Muscle layer of colon (tissue), 2 donors: ENCODE measurements around the gene WIF1.

Experiments used
- H3K27ac ChIP-seq: one replicate; pipeline ENCODE4 v1.7.0; 2013; ENCODE audit warnings: low read depth, mild to moderate bottlenecking, low read length, moderate library complexity
- H3K27me3 ChIP-seq, 2 donors: one replicate each; pipeline ENCODE4 v1.7.0; 2013; ENCODE audit warnings: low read length in 2 of 2, mild to moderate bottlenecking in 2 of 2; ENCODE audit not compliant: insufficient read depth in 2 of 2, control insufficient read depth in 1 of 2
- H3K36me3 ChIP-seq: one replicate; pipeline ENCODE4 v1.7.0; 2013; ENCODE audit warnings: mild to moderate bottlenecking, low read length; ENCODE audit not compliant: insufficient read depth
- H3K4me1 ChIP-seq: one replicate; pipeline ENCODE4 v1.7.0; 2013; ENCODE audit warnings: mild to moderate bottlenecking, low read length; ENCODE audit not compliant: insufficient read depth
- H3K4me3 ChIP-seq, 2 donors: one replicate each; pipeline ENCODE4 v1.7.0; 2013; ENCODE audit warnings: low read length in 2 of 2, low read depth in 1 of 2, mild to moderate bottlenecking in 1 of 2, moderate library complexity in 1 of 2
- H3K9ac ChIP-seq: one replicate; pipeline ENCODE4 v1.7.0; 2013; ENCODE audit warnings: low read length
- H3K9me3 ChIP-seq: one replicate; pipeline ENCODE4 v1.7.0; 2013; ENCODE audit warnings: mild to moderate bottlenecking, low read length
- donor health status: abdominal sarcoma.
- donor health status: Adenocarcinoma of cecum.

Gene WIF1, protein sequence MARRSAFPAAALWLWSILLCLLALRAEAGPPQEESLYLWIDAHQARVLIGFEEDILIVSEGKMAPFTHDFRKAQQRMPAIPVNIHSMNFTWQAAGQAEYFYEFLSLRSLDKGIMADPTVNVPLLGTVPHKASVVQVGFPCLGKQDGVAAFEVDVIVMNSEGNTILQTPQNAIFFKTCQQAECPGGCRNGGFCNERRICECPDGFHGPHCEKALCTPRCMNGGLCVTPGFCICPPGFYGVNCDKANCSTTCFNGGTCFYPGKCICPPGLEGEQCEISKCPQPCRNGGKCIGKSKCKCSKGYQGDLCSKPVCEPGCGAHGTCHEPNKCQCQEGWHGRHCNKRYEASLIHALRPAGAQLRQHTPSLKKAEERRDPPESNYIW

GRCh38 chr12:65121049-65121955 is at the start of gene WIF1:
Gene WIF1, minus strand, starts transcription at chr12:65121305. Its CDS starts 114 bp downstream, at chr12:65121191.
- no peak within 1 kb of the TSS for H3K9ac ChIP-seq
- no peaks in the 10 kb centered on the region for H3K36me3 ChIP-seq
- H3K4me1 ChIP-seq = no peaks in the 10 kb centered on the region
- H3K27ac ChIP-seq = no peak within 1 kb of the TSS
- no peak within 1 kb of the TSS for H3K4me3 ChIP-seq
- H3K27me3 ChIP-seq = peaks cover 27 to 47% of the 10 kb centered on the region in 2 donors
- H3K9me3 ChIP-seq = no peaks in the 10 kb centered on the region

GRCh38 chr12:65170209-65170881 is 49.2 kb upstream of the WIF1 start:
- Histone ChIP-seq H3K4me1 (peaks cover 30% of the 10 kb centered on the region), H3K9me3 (no peaks in the 10 kb centered on the region), H3K4me3 (peak overlapping the region; percentile 71 to 97)

DNA sequence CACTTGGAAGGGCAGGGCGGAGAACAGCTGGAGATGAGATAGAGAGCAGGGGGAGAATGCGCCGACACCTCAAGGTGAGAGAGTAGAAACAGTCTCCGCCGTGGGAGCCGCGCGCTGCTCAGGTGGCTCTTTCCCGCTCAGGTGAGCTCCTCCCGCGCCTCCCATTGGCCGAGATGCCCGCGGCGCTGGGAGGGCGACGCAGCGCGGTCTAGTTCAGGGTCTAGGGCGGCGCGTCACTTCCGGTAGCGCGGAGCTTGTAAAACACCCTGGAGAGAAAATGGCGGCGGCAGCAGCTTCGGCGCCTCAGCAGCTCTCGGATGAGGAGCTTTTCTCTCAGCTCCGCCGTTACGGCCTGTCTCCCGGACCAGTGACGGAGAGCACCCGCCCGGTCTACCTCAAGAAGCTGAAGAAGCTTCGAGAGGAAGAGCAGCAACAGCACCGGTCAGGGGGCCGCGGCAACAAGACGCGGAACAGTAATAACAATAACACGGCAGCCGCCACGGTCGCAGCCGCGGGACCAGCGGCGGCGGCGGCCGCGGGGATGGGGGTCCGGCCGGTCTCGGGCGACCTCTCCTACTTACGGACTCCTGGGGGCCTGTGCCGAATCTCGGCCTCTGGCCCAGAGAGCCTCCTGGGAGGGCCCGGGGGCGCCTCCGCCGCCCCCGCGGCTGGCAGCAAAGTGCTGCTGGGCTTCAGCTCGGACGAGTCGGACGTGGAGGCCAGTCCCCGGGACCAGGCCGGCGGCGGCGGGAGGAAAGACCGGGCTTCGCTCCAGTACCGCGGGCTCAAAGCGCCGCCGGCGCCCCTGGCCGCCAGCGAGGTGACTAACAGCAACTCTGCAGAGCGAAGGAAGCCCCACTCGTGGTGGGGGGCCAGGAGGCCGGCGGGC is 48.5 kb upstream of the WIF1 start, which contains the start of gene LEMD3:
Gene LEMD3, plus strand, starts transcription at position 264 of the 889 bp plus-strand sequence. Its CDS starts 14 bp downstream, at position 278.
- peaks cover 27% of the 10 kb centered on the region for H3K4me1 ChIP-seq
- H3K9me3 ChIP-seq = no peaks in the 10 kb centered on the region
- H3K27ac ChIP-seq = peak within 1 kb of the TSS; percentile 94

More at GRCh38 chr12:65170209-65170881, 49.2 kb upstream of the WIF1 start:
- peaks cover 4% of the 10 kb centered on the region for H3K36me3 ChIP-seq
- no peaks in the 10 kb centered on the region for H3K27me3 ChIP-seq
- peak overlapping the region; percentile 94 for H3K27ac ChIP-seq
- H3K9ac ChIP-seq = peak overlapping the region; percentile 74

GRCh38 chr12:65168681-65169319 is 47.7 kb upstream of the WIF1 start:
- H3K9ac ChIP-seq = peak overlapping the region; percentile 74
- peak overlapping the region; percentile 94 for H3K27ac ChIP-seq
- H3K9me3 ChIP-seq = no peaks in the 10 kb centered on the region
- H3K4me1 ChIP-seq = peaks cover 22% of the 10 kb centered on the region
- no peaks in the 10 kb centered on the region for H3K36me3 ChIP-seq
- H3K4me3 ChIP-seq = peak overlapping the region; percentile 71 to 97
- no peaks in the 10 kb centered on the region for H3K27me3 ChIP-seq

More for the DNA sequence above, 48.5 kb upstream of the WIF1 start, which contains the start of gene LEMD3:
- Histone ChIP-seq H3K27me3 (no peaks in the 10 kb centered on the region), H3K4me3 (peak within 1 kb of the TSS; percentile 71 to 97), H3K9ac (peak within 1 kb of the TSS; percentile 74), H3K36me3 (peaks cover 4% of the 10 kb centered on the region)

- H3K27ac ChIP-seq = no peak overlapping the region
- H3K9ac ChIP-seq = no peak overlapping the region
- H3K4me1 ChIP-seq = no peaks in the 10 kb centered on the region
- no peaks in the 10 kb centered on the region for H3K36me3 ChIP-seq
- H3K9me3 ChIP-seq = no peaks in the 10 kb centered on the region
- no peaks in the 10 kb centered on the region for H3K27me3 ChIP-seq
- no peak overlapping the region for H3K4me3 ChIP-seq
These were observed 43.7 kb upstream of the WIF1 start for GRCh38 chr12:65164774-65165173.

DNA sequence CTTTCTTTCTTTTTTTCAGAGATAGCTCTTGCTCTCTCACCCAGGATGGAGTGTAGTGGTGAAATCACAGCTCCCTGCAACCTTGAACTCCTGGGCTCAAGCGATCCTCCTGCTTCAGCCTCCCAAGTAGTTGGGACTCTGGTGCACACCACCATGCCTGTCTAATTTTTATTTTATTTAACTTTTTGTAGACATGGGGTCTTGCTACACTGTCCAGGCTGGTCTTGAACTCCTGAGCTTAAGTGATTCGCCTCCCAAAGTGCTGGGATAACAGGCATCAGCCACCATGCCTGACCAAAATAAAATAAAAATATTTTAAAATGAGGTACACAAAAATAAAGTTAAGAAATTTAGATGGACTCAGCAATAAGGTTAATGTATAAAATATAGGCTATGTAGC is 43.1 kb upstream of the WIF1 start:
- Histone ChIP-seq H3K27ac (no peak overlapping the region), H3K9me3 (no peaks in the 10 kb centered on the region), H3K9ac (no peak overlapping the region), H3K4me3 (no peak overlapping the region), H3K36me3 (no peaks in the 10 kb centered on the region), H3K27me3 (no peaks in the 10 kb centered on the region), H3K4me1 (no peaks in the 10 kb centered on the region)

- H3K9me3 ChIP-seq = no peaks in the 10 kb centered on the region
- no peaks in the 10 kb centered on the region for H3K36me3 ChIP-seq
- H3K27ac ChIP-seq = no peak overlapping the region
- no peak overlapping the region for H3K4me3 ChIP-seq
- H3K9ac ChIP-seq = no peak overlapping the region
- no peaks in the 10 kb centered on the region for H3K27me3 ChIP-seq
- no peaks in the 10 kb centered on the region for H3K4me1 ChIP-seq
These were observed 41.5 kb upstream of the WIF1 start for GRCh38 chr12:65162609-65163008.

GRCh38 chr12:65157091-65157490 is 36.0 kb upstream of the WIF1 start:
- Histone ChIP-seq H3K36me3 (no peaks in the 10 kb centered on the region), H3K4me1 (no peaks in the 10 kb centered on the region), H3K4me3 (no peak overlapping the region), H3K27me3 (no peaks in the 10 kb centered on the region), H3K27ac (no peak overlapping the region), H3K9ac (no peak overlapping the region), H3K9me3 (no peaks in the 10 kb centered on the region)

GRCh38 chr12:65156366-65156841 is 35.3 kb upstream of the WIF1 start:
- H3K27ac ChIP-seq = no peak overlapping the region
- no peak overlapping the region for H3K9ac ChIP-seq
- H3K36me3 ChIP-seq = no peaks in the 10 kb centered on the region
- no peaks in the 10 kb centered on the region for H3K4me1 ChIP-seq
- H3K9me3 ChIP-seq = no peaks in the 10 kb centered on the region
- H3K4me3 ChIP-seq = no peak overlapping the region
- no peaks in the 10 kb centered on the region for H3K27me3 ChIP-seq

GRCh38 chr12:65155784-65156183 is 34.7 kb upstream of the WIF1 start:
- no peak overlapping the region for H3K9ac ChIP-seq
- H3K36me3 ChIP-seq = no peaks in the 10 kb centered on the region

More at GRCh38 chr12:65155784-65156183, 34.7 kb upstream of the WIF1 start:
- no peak overlapping the region for H3K4me3 ChIP-seq
- no peaks in the 10 kb centered on the region for H3K9me3 ChIP-seq
- no peak overlapping the region for H3K27ac ChIP-seq
- no peaks in the 10 kb centered on the region for H3K27me3 ChIP-seq
- H3K4me1 ChIP-seq = no peaks in the 10 kb centered on the region
